GM10266 (cell line): ENCODE data around the gene ZSCAN10.

ENCODE experiments used
- DNase-seq: peaks from one replicate; pipeline ENCODE4 v3.0.0; 2012; ENCODE audit errors: extremely low spot score
- CTCF ChIP-seq: IDR thresholded peaks from 2 replicates; pipeline ENCODE4 v1.5.1; 2012; ENCODE audit warnings: mild to moderate bottlenecking, low read depth; ENCODE audit not compliant: control insufficient read depth, insufficient read depth; ENCODE audit errors: missing control alignments

The ZSCAN10 gene

GRCh38 chr16:3088925-3089716, 10.0 kb downstream of the ZSCAN10 start:
- DNase-seq = peak; percentile 2
- no peak for TF ChIP-seq CTCF

- DNase-seq = peak; percentile 13
- no peak for TF ChIP-seq CTCF
Observed at GRCh38 chr16:3088450-3088849, 10.6 kb downstream of the ZSCAN10 start.

GRCh38 chr16:3087243-3088235, 11.6 kb downstream of the ZSCAN10 start:
- DNase-seq = peak; percentile 47
- TF ChIP-seq CTCF = peak; percentile 67

- peak; percentile 8 for DNase-seq
- no peak for TF ChIP-seq CTCF
Observed at GRCh38 chr16:3086596-3087242, 12.4 kb downstream of the ZSCAN10 start.

GRCh38 chr16:3085868-3086595, 13.1 kb downstream of the ZSCAN10 start:
- TF ChIP-seq CTCF = no peak
- DNase-seq = peak; percentile 3

- no peak for TF ChIP-seq CTCF
- DNase-seq = no peak
Observed at GRCh38 chr16:3084969-3085670, 14.0 kb downstream of the ZSCAN10 start.
